Mesendoderm (in vitro differentiated cells): ENCODE measurements around the gene IFI35.
A peak's percentile ranks its signal among the peaks of the same experiment; 100 is the strongest.
"Not testable (repeated sequence)": the region's sequence is repeated elsewhere in the genome, so short reads cannot be mapped to it uniquely, and the experiment has no call there.

Experiments
- DNase-seq: peaks from one replicate; pipeline ENCODE4 v3.0.0; 2013
- H2AK5ac ChIP-seq: 2 replicates; pipeline ENCODE4 v1.6.1; 2013; ENCODE audit warnings: low read length, inconsistent platforms
- H2BK120ac ChIP-seq: 2 replicates; pipeline ENCODE4 v1.6.1; 2013; ENCODE audit warnings: low read depth, mild to moderate bottlenecking, low read length, moderate library complexity, mixed read lengths
- H2BK15ac ChIP-seq: replicated peaks from 2 replicates; pipeline ENCODE4 v1.6.1; 2013; ENCODE audit warnings: low read depth, mild to moderate bottlenecking, moderate library complexity
- H2BK5ac ChIP-seq: 2 replicates; pipeline ENCODE4 v1.6.1; 2013; ENCODE audit warnings: low read length, inconsistent platforms
- H3K18ac ChIP-seq: 2 replicates; pipeline ENCODE4 v1.6.1; 2013; ENCODE audit warnings: mild to moderate bottlenecking, low read length, mixed read lengths
- H3K23ac ChIP-seq: one replicate; pipeline ENCODE4 v1.6.1; 2013; ENCODE audit warnings: low read length
- H3K27ac ChIP-seq: 2 replicates; pipeline ENCODE4 v1.5.1; 2013; ENCODE audit warnings: low read depth, mild to moderate bottlenecking, inconsistent platforms, low read length, moderate library complexity
- H3K27me3 ChIP-seq: 2 replicates; pipeline ENCODE4 v1.6.1; 2013; ENCODE audit warnings: low read length, control low read depth, mild to moderate bottlenecking, inconsistent platforms; ENCODE audit not compliant: insufficient read depth, poor library complexity
- H3K36me3 ChIP-seq: 2 replicates; pipeline ENCODE4 v1.6.1; 2013; ENCODE audit warnings: low read length, inconsistent platforms; ENCODE audit not compliant: control insufficient read depth, insufficient read depth
- H3K4ac ChIP-seq: one replicate; pipeline ENCODE4 v1.6.1; 2013; ENCODE audit warnings: low read depth, mild to moderate bottlenecking, low read length, moderate library complexity
- H3K4me1 ChIP-seq: 2 replicates; pipeline ENCODE4 v1.6.1; 2013; ENCODE audit warnings: low read depth, low read length, inconsistent platforms; ENCODE audit not compliant: control insufficient read depth
- H3K4me2 ChIP-seq: 2 replicates; pipeline ENCODE4 v1.6.1; 2013; ENCODE audit warnings: low read length
- H3K4me3 ChIP-seq: 2 replicates; pipeline ENCODE4 v1.5.1; 2013; ENCODE audit warnings: mild to moderate bottlenecking, low read length
- H3K56ac ChIP-seq: one replicate; pipeline ENCODE4 v1.6.1; 2013; ENCODE audit warnings: low read length
- H3K79me1 ChIP-seq: 2 replicates; pipeline ENCODE4 v1.6.1; 2013; ENCODE audit warnings: low read length, inconsistent platforms
- H3K79me2 ChIP-seq: 2 replicates; pipeline ENCODE4 v1.6.1; 2013; ENCODE audit warnings: mild to moderate bottlenecking, low read length; ENCODE audit not compliant: control insufficient read depth, insufficient read depth
- H3K9ac ChIP-seq: 2 replicates; pipeline ENCODE4 v1.6.1; 2013; ENCODE audit warnings: low read length, inconsistent platforms
- H4K5ac ChIP-seq: one replicate; pipeline ENCODE4 v1.6.1; 2013; ENCODE audit warnings: low read length
- H4K8ac ChIP-seq: one replicate; pipeline ENCODE4 v1.6.1; 2013; ENCODE audit warnings: low read depth, mild to moderate bottlenecking, control low read depth, low read length, moderate library complexity
- WGBS: extraction: QIAGEN DNeasy Blood & Tissue Kit; methylation state at CpG from one replicate; pipeline ENCODE4 v1.1.7; 2013; ENCODE audit warnings: low lambda C conversion rate, missing lambda C conversion rate; ENCODE audit not compliant: insufficient coverage; ENCODE audit errors: extremely low coverage; 5-methylcytosine and 5-hydroxymethylcytosine counted together

IFI35 gene

GRCh38 chr17:42999003-42999525 lies 7.5 kb upstream of the IFI35 start:
- WGBS = no CpG with 5 or more reads among the region's 10 CpGs
- peak overlapping the region; percentile 92 for H3K4ac ChIP-seq
- peak overlapping the region; percentile 93 for H3K56ac ChIP-seq
- H3K9ac ChIP-seq = peak overlapping the region; percentile 94
- H2BK120ac ChIP-seq = no peak overlapping the region
- H3K4me3 ChIP-seq = peak overlapping the region; percentile 88
- peaks cover 19% of the 10 kb centered on the region for H3K79me2 ChIP-seq
- H2BK5ac ChIP-seq = no peak overlapping the region
- no peak for DNase-seq
- no peak overlapping the region for H3K18ac ChIP-seq
- H4K8ac ChIP-seq = no peak overlapping the region
- H3K23ac ChIP-seq = no peak overlapping the region
- no peak overlapping the region for H2BK15ac ChIP-seq
- H3K79me1 ChIP-seq = peaks cover 2% of the 10 kb centered on the region
- H3K27ac ChIP-seq = no peak overlapping the region
- no peaks in the 10 kb centered on the region for H3K4me1 ChIP-seq
- no peak overlapping the region for H2AK5ac ChIP-seq
- peaks cover 6% of the 10 kb centered on the region for H3K36me3 ChIP-seq
- peak overlapping the region; percentile 39 for H3K4me2 ChIP-seq
- H4K5ac ChIP-seq = no peak overlapping the region
- H3K27me3 ChIP-seq = no peaks in the 10 kb centered on the region

- WGBS = no CpG with 5 or more reads among the region's 13 CpGs
- H3K27ac ChIP-seq, H3K18ac ChIP-seq: not testable (repeated sequence)
Observed at GRCh38 chr17:43000894-43001293, 5.7 kb upstream of the IFI35 start.

GRCh38 chr17:43003542-43004172 lies 2.9 kb upstream of the IFI35 start:
- Histone ChIP-seq H2AK5ac (no peak overlapping the region), H3K79me2 (peaks cover 16% of the 10 kb centered on the region), H3K79me1 (peaks cover 2% of the 10 kb centered on the region), H3K9ac (no peak overlapping the region), H2BK15ac (no peak overlapping the region), H3K56ac (no peak overlapping the region), H3K4me1 (no peaks in the 10 kb centered on the region), H3K18ac (no peak overlapping the region), H3K23ac (no peak overlapping the region), H4K5ac (no peak overlapping the region), H3K4me2 (no peak overlapping the region), H3K27ac (no peak overlapping the region), H2BK120ac (no peak overlapping the region), H3K27me3 (no peaks in the 10 kb centered on the region), H3K36me3 (peaks cover 6% of the 10 kb centered on the region), H3K4ac (no peak overlapping the region), H2BK5ac (no peak overlapping the region), H4K8ac (no peak overlapping the region), H3K4me3 (no peak overlapping the region)
- WGBS = no CpG with 5 or more reads among the region's 5 CpGs
- DNase-seq = peak; percentile 78

More at GRCh38 chr17:43000894-43001293, 5.7 kb upstream of the IFI35 start:
- H2BK120ac ChIP-seq, H3K4me2 ChIP-seq, H3K79me1 ChIP-seq, H2BK15ac ChIP-seq, H3K23ac ChIP-seq, H4K8ac ChIP-seq, H3K36me3 ChIP-seq, H2AK5ac ChIP-seq, H3K4me1 ChIP-seq, H2BK5ac ChIP-seq, H3K4me3 ChIP-seq, H3K27me3 ChIP-seq, H3K4ac ChIP-seq, DNase-seq, H4K5ac ChIP-seq: not testable (repeated sequence)
- H3K56ac ChIP-seq = peak overlapping the region; percentile 44
- peak overlapping the region; percentile 2 for H3K9ac ChIP-seq
- H3K79me2 ChIP-seq = peaks cover 19% of the 10 kb centered on the region

GRCh38 chr17:43010667-43011308 lies 4.2 kb downstream of the IFI35 start:
- H2AK5ac ChIP-seq = no peak overlapping the region
- no CpG with 5 or more reads among the region's 5 CpGs for WGBS
- H3K18ac ChIP-seq = no peak overlapping the region
- no peak overlapping the region for H3K4me2 ChIP-seq
- DNase-seq = no peak
- no peak overlapping the region for H3K4me3 ChIP-seq
- no peaks in the 10 kb centered on the region for H3K79me1 ChIP-seq
- no peak overlapping the region for H2BK5ac ChIP-seq
- no peak overlapping the region for H4K5ac ChIP-seq
- no peak overlapping the region for H3K27ac ChIP-seq
- no peak overlapping the region for H4K8ac ChIP-seq
- no peak overlapping the region for H2BK120ac ChIP-seq
- no peaks in the 10 kb centered on the region for H3K79me2 ChIP-seq
- no peaks in the 10 kb centered on the region for H3K27me3 ChIP-seq
- H3K56ac ChIP-seq = no peak overlapping the region
- no peaks in the 10 kb centered on the region for H3K4me1 ChIP-seq
- no peak overlapping the region for H3K9ac ChIP-seq
- H3K4ac ChIP-seq = no peak overlapping the region
- no peak overlapping the region for H3K23ac ChIP-seq
- H3K36me3 ChIP-seq = peaks cover 1% of the 10 kb centered on the region
- H2BK15ac ChIP-seq = no peak overlapping the region

DNA sequence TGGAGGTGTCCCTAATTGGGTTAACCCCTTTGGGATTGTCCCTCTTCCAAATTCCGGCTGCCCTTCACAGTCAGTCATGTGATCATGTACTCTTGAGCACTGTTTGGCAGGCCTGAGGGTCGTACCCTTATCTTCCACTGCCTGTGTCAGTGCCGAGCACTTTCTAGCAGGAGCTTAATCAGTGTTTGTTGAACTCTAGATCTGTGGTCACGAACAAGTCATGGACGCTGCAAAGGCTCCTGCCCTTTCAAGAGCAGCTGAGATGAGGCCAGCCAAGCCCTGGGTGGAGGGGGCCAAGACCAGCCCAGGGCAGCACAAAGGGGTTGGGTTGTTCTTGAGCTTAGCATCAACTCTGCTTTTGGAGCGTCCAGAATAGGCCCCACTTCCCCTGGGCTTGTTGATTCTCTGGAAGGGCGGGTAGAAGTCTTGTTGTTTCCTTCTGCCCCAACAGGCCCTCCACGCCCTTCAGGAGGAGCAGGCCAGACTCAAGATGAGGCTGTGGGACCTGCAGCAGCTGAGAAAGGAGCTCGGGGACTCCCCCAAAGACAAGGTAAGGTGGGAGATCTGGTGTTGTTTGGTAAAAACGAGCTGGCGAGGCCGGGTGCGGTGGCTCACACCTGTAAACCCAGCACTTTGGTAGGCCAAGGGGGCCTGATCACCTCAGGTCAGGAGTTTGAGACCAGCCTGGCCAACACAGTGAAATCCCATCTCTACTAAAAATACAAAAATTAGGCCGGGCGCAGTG lies 5.3 kb downstream of the IFI35 start:
- H3K4ac ChIP-seq = no peak overlapping the region
- H3K79me2 ChIP-seq = no peaks in the 10 kb centered on the region
- no peak overlapping the region for H2BK120ac ChIP-seq
- WGBS = no CpG with 5 or more reads among the region's 15 CpGs
- no peaks in the 10 kb centered on the region for H3K27me3 ChIP-seq
- H3K4me1 ChIP-seq = no peaks in the 10 kb centered on the region
- no peak overlapping the region for H4K8ac ChIP-seq
- no peak overlapping the region for H3K27ac ChIP-seq
- no peak overlapping the region for H3K56ac ChIP-seq
- H3K9ac ChIP-seq = no peak overlapping the region
- H3K18ac ChIP-seq = no peak overlapping the region
- H4K5ac ChIP-seq = no peak overlapping the region
- no peak overlapping the region for H2BK5ac ChIP-seq
- H3K4me3 ChIP-seq = no peak overlapping the region
- no peak for DNase-seq
- H3K79me1 ChIP-seq = no peaks in the 10 kb centered on the region
- no peak overlapping the region for H3K4me2 ChIP-seq
- no peak overlapping the region for H2BK15ac ChIP-seq
- no peak overlapping the region for H2AK5ac ChIP-seq
- H3K23ac ChIP-seq = no peak overlapping the region
- H3K36me3 ChIP-seq = peaks cover 1% of the 10 kb centered on the region
